H9 (cell line): ENCODE data around the gene NLE1. TPM values are rescaled to one million over a fixed set of nuclear protein-coding genes. Genes with fewer than 3 reads are reported as not detected.
"Not testable (repeated sequence)": the region's sequence is repeated elsewhere in the genome, so short reads cannot be mapped to it uniquely, and the experiment has no call there.

ENCODE experiments used
- DNase-seq: peaks from one replicate; pipeline ENCODE4 v3.0.0-alpha.2; 2017
- H2AFZ ChIP-seq: one replicate; pipeline ENCODE4 v1.6.1; 2013; ENCODE audit warnings: mild to moderate bottlenecking, low read length, control low read depth, moderate library complexity
- H2AK5ac ChIP-seq: 2 replicates; pipeline ENCODE4 v1.6.1; 2013; ENCODE audit warnings: low read length, control low read depth, mixed read lengths; ENCODE audit not compliant: insufficient read length
- H2BK120ac ChIP-seq: one replicate; pipeline ENCODE4 v1.6.1; 2013; ENCODE audit warnings: low read depth, mild to moderate bottlenecking, low read length, control low read depth, inconsistent platforms; ENCODE audit not compliant: poor library complexity, severe bottlenecking
- H2BK12ac ChIP-seq: 2 replicates; pipeline ENCODE4 v1.6.1; 2013; ENCODE audit warnings: low read length, control low read depth, mixed read lengths, low read depth; ENCODE audit not compliant: insufficient read length
- H2BK15ac ChIP-seq: 2 replicates; pipeline ENCODE4 v1.6.1; 2013; ENCODE audit warnings: low read depth, low read length, control low read depth
- H2BK20ac ChIP-seq: one replicate; pipeline ENCODE4 v1.6.1; 2013; ENCODE audit warnings: low read depth, mild to moderate bottlenecking, low read length, control low read depth, inconsistent platforms; ENCODE audit not compliant: poor library complexity, severe bottlenecking
- H2BK5ac ChIP-seq: 2 replicates; pipeline ENCODE4 v1.6.1; 2013; ENCODE audit warnings: low read length, control low read depth, mixed read lengths; ENCODE audit not compliant: insufficient read length
- H3K14ac ChIP-seq: 2 replicates; pipeline ENCODE4 v1.6.1; 2013; ENCODE audit warnings: low read length, control low read depth; ENCODE audit not compliant: insufficient read depth
- H3K18ac ChIP-seq: 2 replicates; pipeline ENCODE4 v1.6.1; 2013; ENCODE audit warnings: low read depth, mild to moderate bottlenecking, mixed read lengths, low read length, control low read depth; ENCODE audit not compliant: insufficient read length
- H3K23ac ChIP-seq: 2 replicates; pipeline ENCODE4 v1.6.1; 2013; ENCODE audit warnings: low read length, control low read depth, mixed read lengths, low read depth; ENCODE audit not compliant: insufficient read length
- H3K23me2 ChIP-seq: 2 replicates; pipeline ENCODE4 v1.6.1; 2013; ENCODE audit warnings: low read depth, mild to moderate bottlenecking, mixed read lengths, low read length, control low read depth; ENCODE audit not compliant: insufficient read length, poor library complexity, severe bottlenecking
- H3K27ac ChIP-seq: 2 replicates; pipeline ENCODE4 v1.5.1; 2013; ENCODE audit warnings: low read length, control low read depth, mixed read lengths, low read depth; ENCODE audit not compliant: insufficient read length
- H3K27me3 ChIP-seq: 2 replicates; pipeline ENCODE4 v1.6.1; 2013; ENCODE audit warnings: low read length, control low read depth, inconsistent platforms; ENCODE audit not compliant: insufficient read depth
- H3K4ac ChIP-seq: 2 replicates; pipeline ENCODE4 v1.6.1; 2013; ENCODE audit warnings: low read depth, mild to moderate bottlenecking, control low read depth, inconsistent platforms, low read length, moderate library complexity
- H3K4me1 ChIP-seq: 2 replicates; pipeline ENCODE4 v1.6.1; 2013; ENCODE audit warnings: low read length, control low read depth, inconsistent platforms; ENCODE audit not compliant: insufficient read depth
- H3K4me2 ChIP-seq: 2 replicates; pipeline ENCODE4 v1.6.1; 2013; ENCODE audit warnings: low read length, control low read depth, mixed read lengths; ENCODE audit not compliant: insufficient read length, insufficient read depth
- H3K56ac ChIP-seq: 2 replicates; pipeline ENCODE4 v1.6.1; 2013; ENCODE audit warnings: low read depth, mild to moderate bottlenecking, mixed read lengths, low read length, control low read depth; ENCODE audit not compliant: insufficient read length
- H3K79me1 ChIP-seq: 2 replicates; pipeline ENCODE4 v1.6.1; 2013; ENCODE audit warnings: low read depth, mild to moderate bottlenecking, moderate library complexity, low read length, control low read depth, inconsistent platforms; ENCODE audit not compliant: insufficient read depth, poor library complexity, severe bottlenecking
- H3K79me2 ChIP-seq: 2 replicates; pipeline ENCODE4 v1.6.1; 2013; ENCODE audit warnings: low read length, control low read depth, inconsistent platforms; ENCODE audit not compliant: insufficient read depth
- H3K9ac ChIP-seq: 2 replicates; pipeline ENCODE4 v1.6.1; 2013; ENCODE audit warnings: low read length, control low read depth, mixed read lengths; ENCODE audit not compliant: insufficient read length; ENCODE audit errors: extremely low read depth
- H3K9me3 ChIP-seq: one replicate; pipeline ENCODE4 v1.6.1; 2013; ENCODE audit warnings: low read depth, low read length, inconsistent platforms; ENCODE audit not compliant: control insufficient read depth
- H3T11ph ChIP-seq: one replicate; pipeline ENCODE4 v1.6.1; 2013; ENCODE audit warnings: mild to moderate bottlenecking, low read length, control low read depth, inconsistent platforms
- H4K20me1 ChIP-seq: one replicate; pipeline ENCODE4 v1.6.1; 2013; ENCODE audit not compliant: control insufficient read depth, insufficient read length, insufficient read depth
- H4K5ac ChIP-seq: 2 replicates; pipeline ENCODE4 v1.6.1; 2013; ENCODE audit warnings: low read depth, mild to moderate bottlenecking, mixed read lengths, low read length, control low read depth; ENCODE audit not compliant: insufficient read length
- H4K8ac ChIP-seq: replicated peaks from 2 replicates; pipeline ENCODE4 v1.6.1; 2013; ENCODE audit warnings: low read length, control low read depth, mixed read lengths, low read depth; ENCODE audit not compliant: insufficient read length
- H4K91ac ChIP-seq: 2 replicates; pipeline ENCODE4 v1.6.1; 2013; ENCODE audit warnings: low read depth, mild to moderate bottlenecking, moderate library complexity, mixed read lengths, low read length, control low read depth; ENCODE audit not compliant: insufficient read length
- H3K27ac Mint-ChIP-seq, 3 experiments: 2 replicates in 2 of 3; 3 replicates in 1 of 3; pipeline ENCODE4 v1.8.0; 2020 to 2021; ENCODE audit warnings: mixed read lengths in 3 of 3, mild to moderate bottlenecking in 1 of 3, moderate library complexity in 1 of 3
- H3K27me3 Mint-ChIP-seq: 2 replicates; pipeline ENCODE4 v1.8.0; 2021; ENCODE audit warnings: low read depth, mild to moderate bottlenecking, moderate library complexity, mixed read lengths
- H3K36me3 Mint-ChIP-seq, 3 experiments: 2 replicates in 2 of 3; 3 replicates in 1 of 3; pipeline ENCODE4 v1.8.0; 2020 to 2021; ENCODE audit warnings: low read depth in 3 of 3, mixed read lengths in 3 of 3; ENCODE audit not compliant: insufficient read depth in 1 of 3
- H3K4me1 Mint-ChIP-seq, 2 experiments: 2 replicates each; pipeline ENCODE4 v1.8.0; 2020; ENCODE audit warnings: mixed read lengths in 2 of 2
- H3K4me3 Mint-ChIP-seq, 2 experiments: 2 replicates in 1 of 2; 3 replicates in 1 of 2; pipeline ENCODE4 v1.8.0; 2020 to 2021; ENCODE audit warnings: mild to moderate bottlenecking in 2 of 2, mixed read lengths in 2 of 2, moderate library complexity in 1 of 2
- H3K9me3 Mint-ChIP-seq, 2 experiments: 2 replicates in 1 of 2; 3 replicates in 1 of 2; pipeline ENCODE4 v1.8.0; 2020; ENCODE audit warnings: mild to moderate bottlenecking in 2 of 2, mixed read lengths in 2 of 2, moderate library complexity in 1 of 2
- WGBS: extraction: QIAGEN DNeasy Blood & Tissue Kit; methylation state at CpG from one replicate; pipeline ENCODE4 v1.1.7; 2013; ENCODE audit warnings: missing lambda C conversion rate, low lambda C conversion rate, mixed read lengths; ENCODE audit not compliant: insufficient read length; ENCODE audit errors: extremely low coverage; 5-methylcytosine and 5-hydroxymethylcytosine counted together
- total RNA-seq: library from RNA; stranded (reverse); gene quantifications from 2 replicates; pipeline ENCODE4 v1.2.1, GENCODE V29; 2021
- TF ChIP-seq, protein P1 (sequence below): fragments of 200-600 bp; sonication (generic); conservative IDR thresholded peaks from 3 replicates; pipeline ENCODE4 v1.8.0; 2021; ENCODE audit warnings: antibody characterized with exemption, mild to moderate bottlenecking

NLE1 gene
- total RNA-seq, 1 experiment from 2014 or later: 43.9 TPM

DNA sequence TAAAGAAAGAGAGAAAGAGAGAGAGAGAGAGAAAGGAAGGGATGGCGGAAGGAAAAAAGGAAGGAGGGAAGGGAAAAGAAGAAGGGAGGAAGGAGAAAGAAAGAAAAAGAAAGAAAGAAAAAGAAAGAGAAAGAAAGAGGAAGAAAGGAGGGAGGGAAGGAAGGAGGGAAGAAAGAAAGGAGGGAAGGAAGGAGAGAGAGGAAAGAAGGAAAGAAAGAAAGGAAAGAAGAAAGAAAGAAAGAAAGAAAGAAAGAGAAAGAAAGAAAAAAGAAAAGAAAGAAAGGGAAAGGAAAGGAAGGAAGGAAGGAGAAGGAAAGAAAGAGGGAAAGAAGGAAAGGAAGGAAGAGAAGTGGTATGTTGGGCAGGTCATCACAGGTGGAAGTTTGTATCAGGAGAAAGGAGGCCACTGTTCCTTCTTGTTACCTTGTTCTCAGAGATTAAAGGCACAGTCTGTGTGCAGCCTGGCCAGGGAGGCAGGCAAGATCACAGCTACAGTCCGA, 32.8 kb upstream of the NLE1 start:
- H3K79me1 ChIP-seq: no peaks in the 10 kb centered on the region
- H3K27me3 ChIP-seq: no peaks in the 10 kb centered on the region
- Mint-ChIP-seq H3K27ac (no peak overlapping the region; a peak in 1 of 7 replicates), H3K4me1 (no peaks in the 10 kb centered on the region), H3K27me3 (peaks cover 6% of the 10 kb centered on the region), H3K36me3 (no peaks in the 10 kb centered on the region; a peak in 1 of 7 replicates), H3K4me3 (no peak overlapping the region), H3K9me3 (peaks cover 2 to 6% of the 10 kb centered on the region in 2 experiments; a peak in 2 of 5 replicates)
- no peak overlapping the region for H3K56ac ChIP-seq
- no peaks in the 10 kb centered on the region for H3K9me3 ChIP-seq
- H3K23me2 ChIP-seq: no peaks in the 10 kb centered on the region
- no peak overlapping the region for H2BK20ac ChIP-seq
- no peak overlapping the region for H2AFZ ChIP-seq
- no peak overlapping the region for H3K9ac ChIP-seq
- no peak overlapping the region for H4K5ac ChIP-seq
- no peak overlapping the region for H4K91ac ChIP-seq
- no CpG with 5 or more reads among the region's 2 CpGs for WGBS
- no peak overlapping the region for H2BK120ac ChIP-seq
- H2BK15ac ChIP-seq: no peak overlapping the region
- no peak overlapping the region for H3K4ac ChIP-seq
- DNase-seq: no peak
- no peak overlapping the region for H3T11ph ChIP-seq
- H3K79me2 ChIP-seq: no peaks in the 10 kb centered on the region
- H2AK5ac ChIP-seq: no peak overlapping the region
- no peak overlapping the region for H2BK5ac ChIP-seq
- H3K27ac ChIP-seq: no peak overlapping the region
- H3K14ac ChIP-seq: no peak overlapping the region
- no peak overlapping the region for H3K18ac ChIP-seq
- H2BK12ac ChIP-seq: no peak overlapping the region
- TF ChIP-seq, protein P1, sequence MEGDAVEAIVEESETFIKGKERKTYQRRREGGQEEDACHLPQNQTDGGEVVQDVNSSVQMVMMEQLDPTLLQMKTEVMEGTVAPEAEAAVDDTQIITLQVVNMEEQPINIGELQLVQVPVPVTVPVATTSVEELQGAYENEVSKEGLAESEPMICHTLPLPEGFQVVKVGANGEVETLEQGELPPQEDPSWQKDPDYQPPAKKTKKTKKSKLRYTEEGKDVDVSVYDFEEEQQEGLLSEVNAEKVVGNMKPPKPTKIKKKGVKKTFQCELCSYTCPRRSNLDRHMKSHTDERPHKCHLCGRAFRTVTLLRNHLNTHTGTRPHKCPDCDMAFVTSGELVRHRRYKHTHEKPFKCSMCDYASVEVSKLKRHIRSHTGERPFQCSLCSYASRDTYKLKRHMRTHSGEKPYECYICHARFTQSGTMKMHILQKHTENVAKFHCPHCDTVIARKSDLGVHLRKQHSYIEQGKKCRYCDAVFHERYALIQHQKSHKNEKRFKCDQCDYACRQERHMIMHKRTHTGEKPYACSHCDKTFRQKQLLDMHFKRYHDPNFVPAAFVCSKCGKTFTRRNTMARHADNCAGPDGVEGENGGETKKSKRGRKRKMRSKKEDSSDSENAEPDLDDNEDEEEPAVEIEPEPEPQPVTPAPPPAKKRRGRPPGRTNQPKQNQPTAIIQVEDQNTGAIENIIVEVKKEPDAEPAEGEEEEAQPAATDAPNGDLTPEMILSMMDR: no peak
- no peak overlapping the region for H4K8ac ChIP-seq
- no peak overlapping the region for H3K4me2 ChIP-seq
- no peaks in the 10 kb centered on the region for H3K4me1 ChIP-seq
- H4K20me1 ChIP-seq: no peaks in the 10 kb centered on the region
- no peak overlapping the region for H3K23ac ChIP-seq

DNA sequence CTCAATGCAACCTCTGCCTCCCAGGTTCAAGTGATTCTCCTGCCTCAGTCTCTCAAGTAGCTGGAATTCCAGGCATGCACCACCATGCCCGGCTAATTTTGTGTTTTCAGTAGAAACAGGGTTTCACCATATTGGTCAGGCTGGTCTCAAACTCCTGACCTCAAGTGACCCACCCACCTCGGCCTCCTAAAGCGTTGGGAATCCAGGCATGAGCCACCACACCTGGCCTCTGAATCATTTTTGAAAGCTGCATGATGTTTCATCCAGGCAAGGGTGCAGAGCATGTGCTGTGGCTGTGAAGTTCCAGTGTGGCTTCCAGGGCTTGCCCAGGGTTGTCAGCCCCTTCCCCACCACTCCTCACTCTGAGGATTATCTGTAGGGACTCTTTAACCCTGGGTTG, 30.2 kb upstream of the NLE1 start:
- not testable (repeated sequence) for H2BK5ac ChIP-seq, H4K8ac ChIP-seq, H3K9me3 Mint-ChIP-seq, H3K9me3 ChIP-seq, H3K36me3 Mint-ChIP-seq, H3K79me2 ChIP-seq, H3K23ac ChIP-seq, H3K14ac ChIP-seq, H2BK12ac ChIP-seq, H2AK5ac ChIP-seq, H3K9ac ChIP-seq, H3K4me3 Mint-ChIP-seq, H3K4me1 Mint-ChIP-seq, DNase-seq, H3K4me1 ChIP-seq, H3K23me2 ChIP-seq, H4K20me1 ChIP-seq, H3K4me2 ChIP-seq, H3T11ph ChIP-seq, H3K79me1 ChIP-seq, H2BK120ac ChIP-seq, H3K27ac ChIP-seq, H3K56ac ChIP-seq, H2BK20ac ChIP-seq, H2AFZ ChIP-seq, H2BK15ac ChIP-seq, H3K27ac Mint-ChIP-seq, H3K27me3 Mint-ChIP-seq, H3K18ac ChIP-seq, H4K91ac ChIP-seq, H4K5ac ChIP-seq, H3K4ac ChIP-seq, H3K27me3 ChIP-seq
- WGBS: no CpG with 5 or more reads among the region's 3 CpGs
